Liver (tissue), 3 donors: Measurements from ENCODE around the gene CHRNA4.

Source experiments
- EGR1 ChIP-seq, 2 donors: IDR thresholded peaks; 2 replicates each; pipeline ENCODE4 v1.6.1; 2016 to 2018; ENCODE audit warnings: antibody characterized with exemption in 2 of 2, low read depth in 2 of 2
- FOXA1 ChIP-seq: IDR thresholded peaks from 2 replicates; pipeline ENCODE4 v1.6.1; 2016; ENCODE audit warnings: antibody characterized with exemption
- GABPA ChIP-seq, 2 donors: IDR thresholded peaks in 1 of 2; conservative IDR thresholded peaks in 1 of 2; 2 replicates each; pipeline ENCODE4 v1.6.1; 2016; ENCODE audit warnings: antibody characterized with exemption in 2 of 2, mild to moderate bottlenecking in 1 of 2, moderate library complexity in 1 of 2
- NR2F2 ChIP-seq: IDR thresholded peaks from 2 replicates; pipeline ENCODE4 v1.6.1; 2016; ENCODE audit warnings: antibody characterized with exemption
- RAD21 ChIP-seq, 2 donors: IDR thresholded peaks; 2 replicates each; pipeline ENCODE4 v1.6.1; 2016; ENCODE audit warnings: antibody characterized with exemption in 2 of 2, mild to moderate bottlenecking in 2 of 2
- RXRA ChIP-seq, 2 donors: IDR thresholded peaks; 2 replicates each; pipeline ENCODE4 v1.6.1; 2017 to 2018; ENCODE audit warnings: antibody characterized with exemption in 2 of 2, mild to moderate bottlenecking in 1 of 2
- SP1 ChIP-seq: IDR thresholded peaks from 2 replicates; pipeline ENCODE4 v1.6.1; 2018; ENCODE audit warnings: antibody characterized with exemption, mild to moderate bottlenecking
- TAF1 ChIP-seq: conservative IDR thresholded peaks from 2 replicates; pipeline ENCODE4 v1.6.1; 2016; ENCODE audit warnings: antibody characterized with exemption, mild to moderate bottlenecking
- YY1 ChIP-seq: IDR thresholded peaks from 2 replicates; pipeline ENCODE4 v1.6.1; 2016; ENCODE audit warnings: antibody characterized with exemption, mild to moderate bottlenecking
- TF ChIP-seq, protein P1 (sequence below): fragments of 150-350 bp; IDR thresholded peaks from 2 replicates; pipeline ENCODE4 v1.5.1; 2017; ENCODE audit warnings: improper control_type of control experiment, low read depth, low read length; ENCODE audit not compliant: missing input control
- TF ChIP-seq, protein P2 (sequence below): IDR thresholded peaks from 2 replicates; pipeline ENCODE4 v1.6.1; 2016; ENCODE audit warnings: antibody characterized with exemption
- TF ChIP-seq, protein P3 (sequence below): IDR thresholded peaks from 2 replicates; pipeline ENCODE4 v1.6.1; 2016; ENCODE audit warnings: antibody characterized with exemption
- TF ChIP-seq, protein P4 (sequence below): IDR thresholded peaks from 2 replicates; pipeline ENCODE4 v1.6.1; 2016; ENCODE audit warnings: antibody characterized with exemption, mild to moderate bottlenecking
- TF ChIP-seq, protein P5 (sequence below): IDR thresholded peaks from 2 replicates; pipeline ENCODE4 v1.6.1; 2016; ENCODE audit warnings: antibody characterized with exemption
- donor health status: healthy.
- donor health status: healthy.

DNA sequence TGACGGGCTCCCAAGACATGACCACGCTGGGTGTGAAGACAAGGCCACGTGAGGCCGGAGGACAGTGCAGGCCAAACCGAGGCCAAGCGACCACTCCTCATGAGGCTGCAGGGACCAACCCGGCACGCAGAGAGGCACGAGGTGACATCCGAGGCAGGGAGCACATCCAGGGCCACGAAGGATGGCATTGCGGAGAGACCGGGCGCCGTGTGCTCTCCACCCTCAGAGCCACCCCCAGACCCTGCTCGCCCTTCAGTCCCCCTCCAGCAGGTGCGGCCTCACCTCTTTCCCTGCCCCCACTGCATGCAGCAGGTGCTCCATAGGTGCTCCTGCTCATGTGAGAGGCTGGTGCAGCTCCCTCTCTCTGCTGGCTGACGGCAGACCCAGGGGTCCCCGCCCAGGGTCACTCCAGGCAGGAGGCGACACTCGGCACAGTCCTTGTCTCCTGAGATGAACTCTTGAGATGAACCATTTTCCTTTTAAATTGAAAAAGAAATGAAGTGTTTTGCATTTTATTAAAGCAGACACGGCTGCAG, 33.8 kb upstream of the CHRNA4 start:
- TF ChIP-seq SP1 (no peak), EGR1 (IDR thresholded peaks at IDR 0.05; ENCODE audit: low read depth in 2 of 2) (no peak), FOXA1 (no peak), RAD21 (IDR thresholded peaks at IDR 0.05) (no peak), NR2F2 (no peak), GABPA (IDR thresholded peaks at IDR 0.05 in 1 of 2, conservative IDR thresholded peaks at IDR 0.05 in 1 of 2) (no peak), TAF1 (no peak), YY1 (no peak), RXRA (IDR thresholded peaks at IDR 0.05) (no peak)
- TF ChIP-seq, protein P1, sequence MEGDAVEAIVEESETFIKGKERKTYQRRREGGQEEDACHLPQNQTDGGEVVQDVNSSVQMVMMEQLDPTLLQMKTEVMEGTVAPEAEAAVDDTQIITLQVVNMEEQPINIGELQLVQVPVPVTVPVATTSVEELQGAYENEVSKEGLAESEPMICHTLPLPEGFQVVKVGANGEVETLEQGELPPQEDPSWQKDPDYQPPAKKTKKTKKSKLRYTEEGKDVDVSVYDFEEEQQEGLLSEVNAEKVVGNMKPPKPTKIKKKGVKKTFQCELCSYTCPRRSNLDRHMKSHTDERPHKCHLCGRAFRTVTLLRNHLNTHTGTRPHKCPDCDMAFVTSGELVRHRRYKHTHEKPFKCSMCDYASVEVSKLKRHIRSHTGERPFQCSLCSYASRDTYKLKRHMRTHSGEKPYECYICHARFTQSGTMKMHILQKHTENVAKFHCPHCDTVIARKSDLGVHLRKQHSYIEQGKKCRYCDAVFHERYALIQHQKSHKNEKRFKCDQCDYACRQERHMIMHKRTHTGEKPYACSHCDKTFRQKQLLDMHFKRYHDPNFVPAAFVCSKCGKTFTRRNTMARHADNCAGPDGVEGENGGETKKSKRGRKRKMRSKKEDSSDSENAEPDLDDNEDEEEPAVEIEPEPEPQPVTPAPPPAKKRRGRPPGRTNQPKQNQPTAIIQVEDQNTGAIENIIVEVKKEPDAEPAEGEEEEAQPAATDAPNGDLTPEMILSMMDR: no peak
- TF ChIP-seq, protein P2, sequence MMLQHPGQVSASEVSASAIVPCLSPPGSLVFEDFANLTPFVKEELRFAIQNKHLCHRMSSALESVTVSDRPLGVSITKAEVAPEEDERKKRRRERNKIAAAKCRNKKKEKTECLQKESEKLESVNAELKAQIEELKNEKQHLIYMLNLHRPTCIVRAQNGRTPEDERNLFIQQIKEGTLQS: no peak
- TF ChIP-seq, protein P3, sequence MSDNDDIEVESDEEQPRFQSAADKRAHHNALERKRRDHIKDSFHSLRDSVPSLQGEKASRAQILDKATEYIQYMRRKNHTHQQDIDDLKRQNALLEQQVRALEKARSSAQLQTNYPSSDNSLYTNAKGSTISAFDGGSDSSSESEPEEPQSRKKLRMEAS: no peak
- TF ChIP-seq, protein P4, sequence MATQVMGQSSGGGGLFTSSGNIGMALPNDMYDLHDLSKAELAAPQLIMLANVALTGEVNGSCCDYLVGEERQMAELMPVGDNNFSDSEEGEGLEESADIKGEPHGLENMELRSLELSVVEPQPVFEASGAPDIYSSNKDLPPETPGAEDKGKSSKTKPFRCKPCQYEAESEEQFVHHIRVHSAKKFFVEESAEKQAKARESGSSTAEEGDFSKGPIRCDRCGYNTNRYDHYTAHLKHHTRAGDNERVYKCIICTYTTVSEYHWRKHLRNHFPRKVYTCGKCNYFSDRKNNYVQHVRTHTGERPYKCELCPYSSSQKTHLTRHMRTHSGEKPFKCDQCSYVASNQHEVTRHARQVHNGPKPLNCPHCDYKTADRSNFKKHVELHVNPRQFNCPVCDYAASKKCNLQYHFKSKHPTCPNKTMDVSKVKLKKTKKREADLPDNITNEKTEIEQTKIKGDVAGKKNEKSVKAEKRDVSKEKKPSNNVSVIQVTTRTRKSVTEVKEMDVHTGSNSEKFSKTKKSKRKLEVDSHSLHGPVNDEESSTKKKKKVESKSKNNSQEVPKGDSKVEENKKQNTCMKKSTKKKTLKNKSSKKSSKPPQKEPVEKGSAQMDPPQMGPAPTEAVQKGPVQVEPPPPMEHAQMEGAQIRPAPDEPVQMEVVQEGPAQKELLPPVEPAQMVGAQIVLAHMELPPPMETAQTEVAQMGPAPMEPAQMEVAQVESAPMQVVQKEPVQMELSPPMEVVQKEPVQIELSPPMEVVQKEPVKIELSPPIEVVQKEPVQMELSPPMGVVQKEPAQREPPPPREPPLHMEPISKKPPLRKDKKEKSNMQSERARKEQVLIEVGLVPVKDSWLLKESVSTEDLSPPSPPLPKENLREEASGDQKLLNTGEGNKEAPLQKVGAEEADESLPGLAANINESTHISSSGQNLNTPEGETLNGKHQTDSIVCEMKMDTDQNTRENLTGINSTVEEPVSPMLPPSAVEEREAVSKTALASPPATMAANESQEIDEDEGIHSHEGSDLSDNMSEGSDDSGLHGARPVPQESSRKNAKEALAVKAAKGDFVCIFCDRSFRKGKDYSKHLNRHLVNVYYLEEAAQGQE: no peak
- TF ChIP-seq, protein P5, sequence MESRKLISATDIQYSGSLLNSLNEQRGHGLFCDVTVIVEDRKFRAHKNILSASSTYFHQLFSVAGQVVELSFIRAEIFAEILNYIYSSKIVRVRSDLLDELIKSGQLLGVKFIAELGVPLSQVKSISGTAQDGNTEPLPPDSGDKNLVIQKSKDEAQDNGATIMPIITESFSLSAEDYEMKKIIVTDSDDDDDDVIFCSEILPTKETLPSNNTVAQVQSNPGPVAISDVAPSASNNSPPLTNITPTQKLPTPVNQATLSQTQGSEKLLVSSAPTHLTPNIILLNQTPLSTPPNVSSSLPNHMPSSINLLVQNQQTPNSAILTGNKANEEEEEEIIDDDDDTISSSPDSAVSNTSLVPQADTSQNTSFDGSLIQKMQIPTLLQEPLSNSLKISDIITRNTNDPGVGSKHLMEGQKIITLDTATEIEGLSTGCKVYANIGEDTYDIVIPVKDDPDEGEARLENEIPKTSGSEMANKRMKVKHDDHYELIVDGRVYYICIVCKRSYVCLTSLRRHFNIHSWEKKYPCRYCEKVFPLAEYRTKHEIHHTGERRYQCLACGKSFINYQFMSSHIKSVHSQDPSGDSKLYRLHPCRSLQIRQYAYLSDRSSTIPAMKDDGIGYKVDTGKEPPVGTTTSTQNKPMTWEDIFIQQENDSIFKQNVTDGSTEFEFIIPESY: no peak
